Lung (tissue), 12 donors: Measurements from ENCODE around the gene PACRG. TPM values are rescaled to one million over a fixed set of nuclear protein-coding genes. Genes with fewer than 3 reads are reported as not detected.

Experiments
- ATAC-seq: fragments of 200-7000 bp; cut with Tn5 transposase; one replicate; pipeline ENCODE4 v1.9.1; 2020; ENCODE audit warnings: moderate number of reproducible peaks; ENCODE audit not compliant: insufficient read depth, low FRiP score
- DNase-seq, 3 donors: peaks; one replicate each; pipeline ENCODE4 v3.0.0-alpha.2; 2013 to 2017
- H3K27ac ChIP-seq, 2 donors: one replicate each; pipeline ENCODE4 v1.5.1; 2013; ENCODE audit warnings: mild to moderate bottlenecking in 2 of 2, moderate library complexity in 2 of 2, control low read depth in 1 of 2, inconsistent platforms in 1 of 2, low read depth in 1 of 2, low read length in 1 of 2
- H3K27me3 ChIP-seq, 3 donors: one replicate each; pipeline ENCODE4 v1.5.1; 2013; ENCODE audit warnings: low read length in 2 of 3; ENCODE audit not compliant: control insufficient read depth in 3 of 3, insufficient read depth in 3 of 3
- H3K36me3 ChIP-seq, 4 donors: one replicate each; pipeline ENCODE4 v1.5.1; 2013; ENCODE audit warnings: low read length in 4 of 4, mild to moderate bottlenecking in 1 of 4, moderate library complexity in 1 of 4; ENCODE audit not compliant: control insufficient read depth in 4 of 4, insufficient read depth in 4 of 4
- H3K4me1 ChIP-seq, 5 donors: one replicate each; pipeline ENCODE4 v1.5.1; 2013; ENCODE audit warnings: low read length in 5 of 5, mild to moderate bottlenecking in 2 of 5, moderate library complexity in 1 of 5; ENCODE audit not compliant: control insufficient read depth in 5 of 5, insufficient read depth in 5 of 5
- H3K4me3 ChIP-seq: one replicate; pipeline ENCODE4 v1.5.1; 2013; ENCODE audit warnings: mild to moderate bottlenecking, control low read depth, moderate library complexity
- H3K9ac ChIP-seq, 2 donors: one replicate each; pipeline ENCODE4 v1.5.1; 2013; ENCODE audit warnings: low read length in 2 of 2, control low read depth in 1 of 2; ENCODE audit not compliant: insufficient read depth in 1 of 2
- H3K9me3 ChIP-seq, 4 donors: one replicate each; pipeline ENCODE4 v1.5.1; 2013; ENCODE audit warnings: low read length in 3 of 4, mild to moderate bottlenecking in 1 of 4, moderate library complexity in 1 of 4; ENCODE audit not compliant: control insufficient read depth in 4 of 4, insufficient read depth in 3 of 4
- WGBS, 2 donors: extraction: QIAGEN DNeasy Blood & Tissue Kit; methylation state at CpG; one replicate each; pipeline ENCODE4 v1.1.7; 2013; 5-methylcytosine and 5-hydroxymethylcytosine counted together
- polyA plus RNA-seq, 2 donors: library from polyadenylated mRNA; stranded (reverse); fragments of 200-250 nt; gene quantifications; one replicate each; pipeline ENCODE4 v1.2.1, GENCODE V29; 2013
- total RNA-seq, 2 donors: library from RNA; depleted of rRNA in 1 of 2; stranded (reverse); fragments of >200 nt in 1 of 2; gene quantifications; one replicate each; pipeline ENCODE4 v1.2.1, GENCODE V29; 2014 to 2021
- TF ChIP-seq, protein P1 (sequence below): IDR thresholded peaks from 2 replicates; pipeline ENCODE4 v1.5.1; 2012; ENCODE audit warnings: mild to moderate bottlenecking; ENCODE audit errors: control extremely low read depth, extremely low read depth
- donor health status: control.
- donor health status: control.
- donor health status: Bipolar disorder and iron deficiency.
- donor health status: healthy.
- donor health status: DM: yes; HTN: yes; CAD: no.

Gene PACRG
- total and polyA plus RNA-seq, 4 donors: 3.8 to 26.6 (median 7.4) TPM

DNA sequence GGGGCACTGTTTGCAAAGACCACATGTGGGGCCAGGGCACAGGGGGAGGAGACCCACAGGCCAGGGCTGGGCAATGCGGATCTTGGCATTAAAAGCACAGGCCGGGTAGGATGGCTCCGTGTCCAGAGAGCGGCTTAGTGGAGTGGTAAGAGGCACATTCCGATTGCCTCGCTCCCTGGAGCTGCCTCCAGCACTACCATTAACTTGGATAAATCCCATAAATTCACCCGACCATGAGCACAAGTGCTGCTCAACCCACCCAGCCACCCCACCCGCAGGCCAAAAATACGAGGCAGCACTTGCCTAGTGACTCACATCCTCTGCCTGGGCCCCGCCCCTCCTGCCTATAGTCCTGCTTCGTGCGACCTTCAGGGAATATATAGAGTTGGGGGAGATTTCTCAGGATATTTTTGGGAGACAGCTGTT, 619.3 kb downstream of the PACRG start:
- ATAC-seq (no peak), DNase-seq (no peak)
- H3K9ac ChIP-seq: no peak overlapping the region
- H3K4me1 ChIP-seq: peaks cover 0 to 8% (median 2%) of the 10 kb centered on the region in 5 donors
- no peak overlapping the region for H3K4me3 ChIP-seq
- TF ChIP-seq, protein P1, sequence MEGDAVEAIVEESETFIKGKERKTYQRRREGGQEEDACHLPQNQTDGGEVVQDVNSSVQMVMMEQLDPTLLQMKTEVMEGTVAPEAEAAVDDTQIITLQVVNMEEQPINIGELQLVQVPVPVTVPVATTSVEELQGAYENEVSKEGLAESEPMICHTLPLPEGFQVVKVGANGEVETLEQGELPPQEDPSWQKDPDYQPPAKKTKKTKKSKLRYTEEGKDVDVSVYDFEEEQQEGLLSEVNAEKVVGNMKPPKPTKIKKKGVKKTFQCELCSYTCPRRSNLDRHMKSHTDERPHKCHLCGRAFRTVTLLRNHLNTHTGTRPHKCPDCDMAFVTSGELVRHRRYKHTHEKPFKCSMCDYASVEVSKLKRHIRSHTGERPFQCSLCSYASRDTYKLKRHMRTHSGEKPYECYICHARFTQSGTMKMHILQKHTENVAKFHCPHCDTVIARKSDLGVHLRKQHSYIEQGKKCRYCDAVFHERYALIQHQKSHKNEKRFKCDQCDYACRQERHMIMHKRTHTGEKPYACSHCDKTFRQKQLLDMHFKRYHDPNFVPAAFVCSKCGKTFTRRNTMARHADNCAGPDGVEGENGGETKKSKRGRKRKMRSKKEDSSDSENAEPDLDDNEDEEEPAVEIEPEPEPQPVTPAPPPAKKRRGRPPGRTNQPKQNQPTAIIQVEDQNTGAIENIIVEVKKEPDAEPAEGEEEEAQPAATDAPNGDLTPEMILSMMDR: no peak
- H3K27me3 ChIP-seq: no peaks in the 10 kb centered on the region
- WGBS, 2 donors: 82 to 84% methylated on average over 12 of the region's 12 CpGs
- no peaks in the 10 kb centered on the region for H3K36me3 ChIP-seq
- H3K9me3 ChIP-seq: no peaks in the 10 kb centered on the region
- no peak overlapping the region for H3K27ac ChIP-seq

DNA sequence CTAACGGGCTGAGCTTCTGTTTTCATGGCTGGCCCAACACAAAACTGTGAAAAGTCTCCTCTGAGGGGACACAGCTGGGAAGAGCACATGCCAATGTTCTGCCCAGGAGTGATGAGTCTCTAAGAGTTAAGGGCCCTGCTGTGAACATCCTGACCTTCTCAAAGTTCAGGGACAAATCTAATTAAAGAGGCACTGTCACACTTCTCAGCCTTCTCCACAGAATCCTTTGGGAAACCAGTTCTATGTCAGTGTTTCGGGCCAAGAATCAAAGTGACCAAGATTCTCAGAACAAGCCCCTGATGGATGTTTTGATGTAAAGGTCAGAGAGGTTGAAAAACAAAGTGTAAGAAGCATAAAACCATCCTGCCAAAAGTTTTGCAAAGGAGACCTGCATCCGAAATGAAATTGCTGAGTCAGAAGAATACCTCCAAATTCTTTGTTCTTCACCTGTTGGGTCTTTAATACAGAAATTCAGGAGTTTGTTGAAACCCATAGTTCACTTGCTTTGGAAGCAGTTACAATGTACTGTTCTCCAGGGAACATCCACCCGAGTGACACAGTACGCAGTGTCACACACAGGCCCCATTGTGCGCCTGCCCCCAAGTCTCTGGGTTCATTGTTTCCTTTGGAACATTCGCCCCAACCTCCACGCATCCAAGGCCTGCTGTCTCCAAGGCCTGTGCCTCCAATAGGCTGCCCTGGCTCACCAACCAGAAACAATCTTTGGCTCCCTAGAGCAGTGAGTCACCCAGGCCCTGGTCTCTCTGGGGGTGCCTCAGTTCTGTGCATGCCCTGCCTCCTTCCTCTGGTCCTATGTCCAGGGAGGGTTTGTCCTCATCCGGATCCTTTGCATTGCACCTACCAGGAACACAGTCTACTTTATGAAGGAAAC, 621.3 kb downstream of the PACRG start:
- WGBS, 2 donors: 93 to 94% methylated on average over 9 of the region's 9 CpGs
- Histone ChIP-seq H3K4me3 (no peak overlapping the region), H3K27me3 (no peaks in the 10 kb centered on the region), H3K4me1 (peaks cover 0 to 8% (median 2%) of the 10 kb centered on the region in 5 donors), H3K9me3 (no peaks in the 10 kb centered on the region), H3K27ac (no peak overlapping the region), H3K36me3 (no peaks in the 10 kb centered on the region), H3K9ac (no peak overlapping the region)
- DNase-seq (no peak), ATAC-seq (no peak)
- TF ChIP-seq, protein P1: no peak

DNA sequence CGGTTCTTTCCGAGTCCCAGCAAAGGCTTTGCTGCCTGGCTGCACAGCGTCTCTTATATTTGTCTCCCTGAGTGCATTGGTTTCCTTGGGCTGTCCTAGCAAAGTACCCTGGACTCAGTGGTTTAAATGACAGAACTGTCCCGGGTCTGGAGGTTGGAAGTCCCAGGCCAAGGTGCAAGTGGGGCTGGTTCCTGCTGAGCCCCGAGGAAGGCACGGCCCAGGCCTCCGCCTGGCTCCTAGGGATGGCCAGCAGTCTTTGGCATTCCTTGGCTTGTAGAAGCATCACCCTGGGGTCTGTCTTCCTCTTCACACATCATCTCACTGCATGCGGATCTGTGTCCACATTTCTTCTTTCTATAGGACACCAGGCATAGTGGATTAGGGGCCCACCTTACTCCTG, 621.9 kb downstream of the PACRG start:
- Histone ChIP-seq H3K9ac (no peak overlapping the region), H3K4me1 (peaks cover 0 to 9% (median 3%) of the 10 kb centered on the region in 5 donors), H3K9me3 (no peaks in the 10 kb centered on the region), H3K4me3 (no peak overlapping the region), H3K36me3 (no peaks in the 10 kb centered on the region), H3K27me3 (no peaks in the 10 kb centered on the region), H3K27ac (no peak overlapping the region)
- ATAC-seq (no peak), DNase-seq (no peak)
- TF ChIP-seq, protein P1: no peak
- WGBS, 2 donors: 96 to 97% methylated on average over 8 of the region's 8 CpGs
